Measurements from ENCODE around the gene PLCXD3.
"Not testable (repeated sequence)": the region's sequence is repeated elsewhere in the genome, so short reads cannot be mapped to it uniquely, and the experiment has no call there.

Gene PLCXD3

DNA sequence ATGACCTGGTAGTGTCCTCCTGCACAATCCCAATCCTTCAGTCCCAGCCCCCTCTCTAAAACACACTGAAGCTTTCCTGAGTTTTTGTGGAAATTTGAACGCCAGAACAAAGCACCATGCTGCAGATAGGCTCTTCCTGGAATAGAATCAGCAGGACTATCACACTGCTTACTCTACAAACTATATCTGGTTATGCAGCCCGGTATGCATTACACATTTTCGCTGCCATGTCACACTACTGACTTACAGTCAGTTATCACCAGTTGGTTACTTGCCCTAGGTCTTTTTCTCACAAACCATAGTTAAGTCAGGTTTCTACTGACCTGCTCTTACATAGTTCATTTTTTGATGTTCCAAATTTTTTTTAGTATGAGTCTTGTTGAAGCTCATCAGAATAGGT is 24.9 kb downstream of the PLCXD3 start:
- DNase-seq, result no peak

DNA sequence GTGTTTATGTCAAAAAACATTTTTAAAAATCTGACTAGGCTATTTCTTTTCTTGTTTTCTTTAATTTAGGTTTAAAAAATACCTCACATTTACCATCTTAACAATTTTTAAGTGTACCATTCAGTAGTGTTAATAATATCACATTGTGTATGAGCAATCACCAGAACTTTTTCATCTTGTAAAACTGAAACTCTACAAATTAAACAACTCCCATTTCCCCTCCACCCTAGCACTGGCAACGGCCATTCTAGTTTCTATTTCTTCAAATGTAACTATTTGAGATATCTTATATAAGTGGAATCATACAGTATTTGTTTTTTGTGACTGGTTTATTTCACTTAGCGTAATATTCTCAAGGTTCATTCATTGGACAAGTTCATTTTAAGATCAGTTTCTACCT is 27.7 kb downstream of the PLCXD3 start:
- DNase-seq, result peak in 1 of 5 experiments; percentile 5

DNA sequence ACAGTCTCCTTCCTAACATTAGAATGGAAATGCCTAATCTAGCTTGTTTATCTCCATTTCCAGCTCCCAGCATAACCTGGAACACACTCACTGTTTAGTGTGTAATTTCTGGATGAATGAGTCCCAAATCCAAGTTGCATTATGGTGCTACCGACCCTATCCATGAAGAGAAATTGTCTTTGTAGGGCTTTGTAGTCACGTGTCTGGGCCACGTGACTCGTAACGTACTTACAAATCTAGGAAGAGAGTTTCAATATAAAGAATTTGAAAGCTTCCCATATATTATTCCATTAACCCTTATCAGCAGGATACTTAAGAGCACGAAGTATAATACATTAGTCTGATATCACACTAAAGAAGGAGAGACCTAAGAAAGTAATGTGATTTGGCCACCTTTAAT is 28.2 kb downstream of the PLCXD3 start:
- DNase-seq, result no peak

DNA sequence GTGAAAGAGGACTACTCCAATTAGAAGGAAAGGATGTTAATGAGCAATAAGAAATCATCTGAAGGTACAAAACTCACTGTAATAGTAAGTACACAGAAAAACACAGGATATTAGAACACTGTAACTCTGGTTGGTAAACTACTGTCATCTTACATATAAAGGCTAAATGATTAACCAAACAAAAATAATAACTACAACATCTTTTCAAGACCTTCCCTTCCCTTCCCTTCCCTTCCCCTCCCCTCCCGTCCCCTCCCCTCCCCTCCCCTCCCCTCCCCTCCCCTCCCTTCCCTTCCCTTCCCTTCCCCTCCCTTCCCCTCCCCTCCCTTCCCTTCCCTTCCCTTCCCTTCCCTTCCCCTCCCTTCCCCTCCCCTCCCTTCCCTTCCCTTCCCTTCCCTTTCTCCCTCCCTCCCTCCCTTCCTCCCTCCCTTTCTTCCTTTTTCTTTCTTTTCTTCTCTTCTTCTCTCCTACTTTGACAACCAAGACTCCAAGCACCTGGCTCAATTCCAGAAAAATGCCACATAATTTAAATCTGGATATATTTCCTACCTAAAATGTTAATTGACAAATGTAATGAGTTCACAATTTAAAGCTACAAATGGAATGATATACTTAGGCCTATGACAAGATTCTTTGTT is 38.7 kb downstream of the PLCXD3 start:
- not testable (repeated sequence) for DNase-seq

DNA sequence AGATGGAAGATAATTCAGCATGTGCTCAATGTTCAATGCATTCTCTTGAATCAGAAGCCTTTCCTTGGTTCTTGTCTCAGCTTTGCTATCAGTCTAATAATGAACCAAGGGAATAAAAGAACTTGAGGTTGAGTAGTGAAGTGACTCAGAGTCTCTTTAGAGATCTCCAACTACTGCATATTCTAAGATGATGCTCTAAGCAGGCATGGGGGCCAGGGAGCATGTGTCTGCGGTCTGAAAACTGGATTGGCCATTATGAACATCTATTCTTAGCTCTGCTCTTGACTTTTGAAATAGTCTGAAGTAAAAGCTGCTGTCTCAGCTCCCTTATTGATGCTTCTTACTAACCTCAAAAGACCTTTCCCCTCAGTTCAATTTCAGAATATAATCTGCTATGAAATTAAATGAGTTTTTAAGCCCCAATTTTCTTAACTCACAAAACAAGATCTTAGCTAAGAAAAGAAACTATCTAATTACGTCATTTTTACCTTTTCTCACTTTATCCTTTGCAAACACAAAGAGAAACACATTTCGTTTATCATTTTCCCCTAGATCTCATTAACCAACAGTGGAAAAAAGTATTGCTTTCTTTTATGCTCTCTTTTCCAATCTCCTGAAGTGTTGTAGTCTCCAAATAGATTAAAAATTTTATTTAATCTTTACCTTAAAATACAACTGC is 44.8 kb downstream of the PLCXD3 start:
- DNase-seq, result no peak

DNA sequence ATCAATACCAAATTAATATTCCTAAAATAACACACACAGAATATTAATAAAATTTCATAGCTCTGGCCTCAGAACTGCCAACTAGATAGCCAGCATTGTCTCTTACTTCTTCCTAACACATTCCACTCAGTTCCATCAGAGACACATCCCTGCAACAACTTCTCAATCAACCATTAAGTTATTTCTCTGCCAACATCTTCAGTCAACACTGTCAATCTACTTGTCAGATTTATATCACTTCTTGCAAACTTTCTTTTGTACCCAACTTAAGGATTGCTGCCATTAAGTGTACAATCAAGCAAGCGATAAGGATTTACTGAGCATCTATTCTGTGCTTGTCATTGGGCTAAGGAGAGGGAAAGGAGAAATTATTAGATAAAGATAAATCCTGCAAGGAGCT is 50.8 kb downstream of the PLCXD3 start:
- no peak for DNase-seq

DNA sequence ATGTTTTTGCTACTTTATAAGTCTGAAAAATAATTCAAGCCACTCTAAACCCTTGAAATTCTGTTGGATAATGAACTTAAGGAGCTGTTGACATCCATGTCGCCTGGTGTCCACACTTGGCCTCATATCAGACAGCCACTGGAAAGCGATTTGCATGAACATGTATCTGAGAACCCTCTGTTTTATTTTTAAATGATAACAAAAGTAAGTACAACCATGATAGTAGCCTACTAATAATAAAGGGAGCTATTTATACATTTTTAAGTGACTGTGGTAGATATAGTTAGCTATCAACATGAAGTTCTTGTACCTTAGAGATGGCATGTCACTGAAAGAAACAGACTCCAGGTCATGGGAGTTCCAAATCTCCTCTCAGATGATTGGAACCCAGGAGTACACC is 53.3 kb downstream of the PLCXD3 start:
- no peak for DNase-seq

DNA sequence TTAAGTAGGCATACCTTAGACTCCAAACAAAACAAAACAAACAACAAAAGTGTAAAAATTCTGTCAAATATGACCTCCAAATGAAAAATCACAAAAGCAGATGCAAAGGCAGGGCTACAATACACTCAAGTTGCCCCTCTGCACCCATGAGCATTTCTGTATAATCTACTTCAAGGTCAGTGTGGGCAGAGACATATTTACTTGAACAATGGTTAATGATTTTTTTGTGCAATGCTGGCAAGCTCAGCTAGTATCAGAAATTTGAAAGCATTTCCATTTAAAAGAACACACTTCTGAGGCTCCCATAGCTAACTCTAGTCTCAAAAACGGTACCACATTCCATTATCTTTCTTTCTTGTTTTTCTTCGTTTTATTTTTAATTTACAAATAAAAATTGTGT is 57.9 kb downstream of the PLCXD3 start:
- no peak for DNase-seq

DNA sequence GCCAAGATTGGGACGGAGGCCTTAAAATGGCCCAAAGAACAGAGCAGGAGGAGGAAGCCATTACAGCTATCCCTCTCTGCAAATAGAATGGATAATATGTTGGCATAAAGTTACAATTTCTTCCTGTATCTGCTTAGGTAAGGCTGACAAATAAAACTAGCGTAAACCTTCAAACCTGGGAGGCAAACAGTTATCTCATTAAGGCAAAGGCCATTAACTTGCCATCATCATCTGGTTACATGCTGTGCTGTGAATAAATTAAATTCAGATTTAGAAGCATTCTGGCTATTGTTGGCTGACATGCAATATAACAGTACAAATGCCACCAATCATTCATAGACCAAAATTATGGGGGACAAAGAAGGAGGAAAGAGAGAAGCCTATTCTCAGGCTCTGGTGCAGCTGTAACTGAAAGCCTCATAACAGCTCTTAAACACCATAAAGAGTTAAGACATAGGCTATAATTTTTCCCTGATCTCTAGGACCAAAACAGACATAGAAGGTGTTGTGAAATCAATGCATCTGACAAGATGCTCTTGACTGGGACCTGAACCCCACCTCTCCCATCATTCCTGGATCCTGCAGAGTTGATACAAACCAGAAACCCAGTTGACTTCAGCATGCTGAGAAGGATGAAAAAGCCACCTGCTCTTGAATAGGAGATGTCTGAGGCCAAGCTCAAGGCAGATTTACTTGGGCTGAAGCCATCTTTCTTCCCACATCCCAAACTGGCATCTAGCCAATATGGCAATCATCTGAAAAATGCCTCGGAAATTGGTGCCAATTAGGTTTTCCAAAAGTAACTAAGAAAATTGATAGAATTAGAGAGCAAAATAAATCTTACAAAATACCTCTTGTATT is 62.5 kb downstream of the PLCXD3 start:
- DNase-seq, result no peak

DNA sequence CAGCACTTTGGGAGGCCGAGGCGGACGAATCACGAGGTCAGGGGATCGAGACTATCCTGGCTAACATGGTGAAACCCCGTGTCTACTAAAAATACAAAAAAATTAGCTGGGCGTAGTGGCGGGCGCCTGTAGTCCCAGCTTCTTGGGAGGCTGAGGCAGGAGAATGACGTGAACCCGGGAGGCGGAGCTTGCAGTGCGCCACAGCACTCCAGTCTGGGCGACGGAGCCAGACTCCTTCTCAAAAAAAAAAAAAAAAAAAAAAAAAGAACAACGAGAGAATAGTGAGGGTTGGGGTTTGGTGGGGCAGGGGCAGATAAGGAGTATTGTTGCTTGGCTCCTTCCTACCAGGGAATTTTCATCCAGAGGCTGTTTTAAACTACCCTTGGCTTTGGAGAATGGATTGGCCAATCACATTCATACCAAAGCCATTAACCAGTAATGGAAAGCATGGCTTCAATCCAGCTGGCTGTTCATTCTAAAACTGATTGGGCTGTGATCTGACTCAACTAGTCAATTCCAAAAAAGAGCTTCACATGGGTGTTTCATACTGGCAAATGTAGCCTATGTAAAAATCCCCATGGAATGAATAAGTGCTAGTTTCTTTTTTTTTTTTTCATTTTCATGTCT is 64.4 kb downstream of the PLCXD3 start:
- no peak for DNase-seq

DNA sequence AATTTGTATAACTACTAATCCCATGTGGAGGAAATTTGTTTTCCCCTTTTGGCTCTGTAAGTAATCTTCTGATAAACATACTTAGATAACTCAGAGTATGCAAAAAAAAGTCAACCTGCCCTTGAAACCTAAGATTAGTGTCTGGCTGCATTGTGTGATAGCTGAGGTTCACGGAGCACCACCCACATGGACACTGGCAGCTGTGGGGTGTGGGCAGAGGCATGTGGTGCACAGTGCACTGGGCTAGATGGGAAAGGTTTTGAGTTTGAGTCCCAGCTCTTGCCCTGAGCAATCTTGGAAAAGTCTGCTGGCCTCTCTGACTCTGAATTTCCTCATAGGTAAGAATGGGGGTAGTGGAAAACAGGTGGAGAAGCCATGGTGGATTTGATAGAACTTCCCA is 75.1 kb downstream of the PLCXD3 start:
- DNase-seq, result no peak

DNA sequence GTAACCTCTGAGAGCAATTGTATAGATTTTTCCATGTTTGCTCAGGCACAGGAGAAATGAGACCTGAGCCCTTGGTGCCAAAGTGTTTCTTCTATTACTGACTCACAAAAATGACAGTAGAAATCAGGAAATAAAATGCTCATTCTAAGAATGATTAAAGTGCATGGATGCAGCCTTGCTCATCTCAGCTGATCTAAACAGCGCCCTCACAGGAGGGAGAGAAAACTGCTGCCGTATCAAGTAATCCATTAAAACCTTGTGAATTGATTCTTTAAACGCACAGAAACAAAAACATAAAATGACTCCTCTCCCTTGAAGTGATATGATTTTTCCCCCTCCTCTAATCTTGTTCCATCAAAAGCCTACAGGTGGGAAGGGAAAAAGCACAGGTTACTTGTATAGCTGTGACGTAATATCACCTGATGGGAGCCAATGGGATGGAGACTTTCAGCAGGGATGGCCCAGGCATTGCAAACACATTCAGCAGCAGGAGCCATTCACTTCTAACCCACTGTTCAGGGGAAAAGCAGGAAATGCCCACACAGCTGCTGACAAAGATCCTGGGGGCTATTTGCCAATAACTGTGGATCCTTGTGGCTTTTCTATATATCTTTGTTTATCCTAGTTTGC is 76.7 kb downstream of the PLCXD3 start:
- peak in 1 of 5 experiments; percentile 4 for DNase-seq

DNA sequence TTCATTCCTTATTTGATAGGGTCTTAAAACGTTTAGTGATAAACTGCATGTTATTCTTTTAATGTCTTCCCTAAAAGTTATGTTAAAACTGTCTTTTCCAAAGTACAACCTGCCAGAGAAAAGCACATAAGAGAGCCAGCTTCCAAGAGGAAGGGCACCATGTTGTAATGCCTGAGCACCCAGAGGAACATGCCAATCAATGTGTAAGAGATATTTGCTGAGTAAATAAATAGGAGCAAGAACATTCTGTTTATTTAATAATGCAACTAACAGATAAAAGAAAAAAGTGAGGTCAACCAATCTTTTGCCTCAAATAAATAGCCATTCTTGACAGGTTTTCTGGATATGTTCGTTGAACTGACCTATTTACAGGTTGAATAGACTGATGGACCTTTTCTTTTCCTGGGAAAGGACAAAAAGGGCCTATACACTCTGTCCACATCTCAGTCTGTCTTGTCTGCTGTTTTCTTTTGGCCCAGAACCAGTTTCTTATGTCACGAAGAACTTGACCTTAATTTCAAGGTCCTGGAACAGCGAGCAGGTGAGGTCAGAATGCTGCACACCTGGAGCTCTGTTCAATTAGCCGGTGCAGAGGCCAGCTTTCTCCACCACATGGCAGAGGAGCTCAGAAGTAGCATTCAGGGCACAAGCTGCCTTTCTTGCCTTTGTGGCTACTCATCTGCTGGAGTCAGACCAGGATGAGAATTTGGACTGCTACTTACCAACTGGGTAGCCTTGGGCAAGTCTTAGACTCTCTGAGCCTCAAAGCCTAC is 77.7 kb downstream of the PLCXD3 start:
- DNase-seq, result no peak

DNA sequence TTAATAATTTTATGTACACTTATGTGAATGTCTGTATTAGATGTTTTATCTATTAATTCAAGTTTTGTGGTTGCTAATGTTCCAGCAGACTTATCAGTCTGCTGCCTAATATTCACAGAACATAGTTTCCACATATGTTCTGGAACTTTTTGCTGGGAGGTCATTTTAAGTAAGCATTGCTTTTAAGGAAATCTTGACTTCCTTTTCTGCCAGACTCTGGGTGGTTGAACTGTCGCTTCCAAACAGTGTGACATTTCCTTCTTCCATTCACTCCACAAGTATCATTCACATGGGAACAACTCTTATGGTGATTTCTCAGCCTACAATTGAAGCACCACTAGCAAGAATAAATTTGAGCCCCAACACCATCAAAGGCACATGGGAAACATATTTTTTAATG is 82.9 kb downstream of the PLCXD3 start:
- no peak for DNase-seq

DNA sequence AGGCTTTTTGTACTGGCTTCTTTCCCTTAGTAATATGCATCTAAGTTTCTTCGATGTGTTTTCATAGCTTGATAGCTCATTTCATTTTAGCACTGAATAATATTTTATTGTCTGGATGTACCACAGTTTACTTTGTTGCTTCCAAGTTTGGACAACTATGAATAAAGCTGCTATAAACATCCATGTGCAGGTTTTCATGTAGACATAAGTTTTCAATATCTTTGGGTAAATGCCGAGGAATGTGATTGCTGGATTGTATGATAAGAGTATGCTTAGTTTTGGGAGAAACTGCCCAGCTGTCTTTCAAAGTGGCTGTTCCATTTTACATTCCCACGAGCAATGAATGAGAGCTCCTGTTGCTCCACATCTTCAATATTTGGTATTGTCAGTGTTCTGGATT is 84.7 kb downstream of the PLCXD3 start:
- no peak for DNase-seq

DNA sequence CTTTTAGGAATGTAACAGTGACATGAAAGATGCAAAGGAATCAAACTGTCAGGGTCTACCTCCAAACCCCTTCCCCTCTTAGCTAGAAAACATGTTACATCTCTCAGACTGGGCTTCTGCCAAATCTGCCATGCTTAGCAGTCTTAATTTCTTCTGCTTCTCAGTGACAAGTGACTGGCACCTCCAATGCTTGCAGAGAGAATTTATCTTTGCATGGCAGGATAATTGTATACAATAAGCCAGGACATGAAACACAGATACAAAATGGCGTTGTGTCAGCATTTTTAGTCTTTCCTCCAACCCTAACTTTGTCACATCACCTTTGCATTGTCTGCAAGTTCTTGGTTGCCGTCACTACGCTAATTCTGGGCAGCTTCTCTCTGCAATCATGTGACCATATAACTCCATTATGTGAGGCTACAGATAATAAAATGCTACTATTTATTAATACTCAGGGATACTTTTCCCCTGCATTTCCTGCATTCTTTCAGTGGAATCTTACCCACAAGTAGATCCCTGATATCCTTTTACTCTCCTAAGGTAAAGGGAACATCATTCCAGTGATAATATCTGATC is 89.8 kb downstream of the PLCXD3 start:
- no peak for DNase-seq

DNA sequence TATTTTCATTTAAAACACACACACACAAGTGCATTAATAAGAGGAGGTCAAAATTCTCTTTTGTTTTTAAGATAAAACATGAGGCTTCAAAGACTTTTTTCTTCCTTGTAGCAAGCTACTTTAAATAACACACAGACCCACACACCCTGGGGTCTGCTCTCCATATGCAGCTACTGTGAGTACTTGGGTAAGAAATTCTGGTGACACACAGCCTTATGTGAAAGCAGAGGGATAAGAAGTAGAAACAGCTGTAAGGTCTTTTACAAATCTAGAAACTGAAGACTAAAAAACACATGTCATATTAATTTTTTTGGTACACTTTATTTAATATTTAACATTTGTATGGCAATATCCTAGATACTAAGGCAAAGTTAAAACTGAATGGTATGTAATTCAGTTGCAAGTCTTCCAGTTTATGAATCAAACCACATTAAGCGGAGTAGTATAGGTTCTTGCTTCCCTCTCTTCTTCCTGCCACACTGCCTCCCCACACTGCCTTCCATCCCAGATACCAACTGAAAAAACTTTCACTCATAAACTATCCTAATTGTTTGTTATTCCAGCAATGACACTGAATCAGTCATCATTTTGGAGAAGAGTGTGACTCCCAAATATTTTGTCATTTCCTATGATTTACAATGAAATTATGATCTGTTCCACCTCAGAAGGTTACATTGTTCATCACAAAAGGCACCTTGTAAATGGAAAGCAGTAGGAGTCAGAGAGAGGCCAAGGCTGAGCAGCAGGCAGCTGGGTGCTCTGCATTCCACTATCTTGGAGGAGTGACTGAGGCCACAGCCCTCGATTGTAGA is 92.0 kb downstream of the PLCXD3 start:
- DNase-seq, result no peak

DNA sequence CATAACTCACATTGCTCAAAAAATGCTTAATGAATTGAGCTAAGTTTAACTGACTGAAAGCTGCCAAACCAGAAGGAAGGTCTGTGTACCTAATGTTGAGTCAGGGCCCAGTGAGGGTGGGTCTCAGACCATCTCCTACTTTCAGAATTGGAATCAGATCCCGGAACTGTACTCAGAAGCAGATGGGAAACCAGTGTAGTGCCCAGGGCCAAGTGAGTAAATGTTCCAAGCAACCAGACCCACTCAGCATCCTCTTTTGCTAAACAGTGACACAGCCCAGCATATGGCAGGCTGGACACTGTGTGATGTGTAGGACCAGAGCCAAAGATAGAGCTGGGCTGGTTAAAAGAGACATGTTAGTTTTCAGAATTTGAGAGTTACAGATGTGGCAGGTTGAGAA is 94.1 kb downstream of the PLCXD3 start:
- no peak for DNase-seq

DNA sequence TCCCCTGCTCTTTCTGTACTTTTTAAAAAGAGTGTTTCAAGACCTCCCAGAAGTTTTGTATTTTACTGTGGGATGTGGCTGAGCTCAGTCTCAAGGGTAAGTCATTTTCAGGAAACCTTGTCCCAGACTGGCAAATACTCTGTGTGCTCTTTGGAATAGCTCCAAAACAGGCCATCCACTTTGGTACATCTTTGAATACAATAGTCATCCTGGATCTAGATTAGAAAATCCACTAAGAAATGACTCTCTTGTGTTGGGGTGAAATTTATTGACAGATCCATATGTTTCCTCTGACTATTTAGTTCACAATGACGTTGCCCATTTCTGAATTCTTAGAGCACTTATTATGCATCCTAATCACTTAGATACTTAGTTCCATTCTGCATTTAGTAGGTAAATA is 95.2 kb downstream of the PLCXD3 start:
- no peak for DNase-seq

DNA sequence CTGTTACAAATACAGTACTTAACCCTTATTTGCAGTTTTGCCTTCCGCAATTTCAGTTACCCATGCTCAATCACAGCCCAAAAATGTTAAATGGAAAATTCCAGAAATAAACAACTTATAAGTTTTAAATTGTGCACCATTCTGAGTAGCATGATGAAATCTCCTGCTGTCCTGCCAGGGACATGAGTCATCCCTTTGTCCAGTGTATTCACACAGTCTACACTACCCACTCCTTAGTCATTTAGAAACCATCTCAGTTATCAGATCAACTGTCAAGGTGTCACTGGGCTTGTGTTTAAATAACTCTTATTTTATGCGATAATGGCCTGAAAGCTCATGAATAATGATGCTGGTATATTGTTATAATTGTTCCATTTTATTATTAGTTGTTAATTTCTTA is 95.8 kb downstream of the PLCXD3 start:
- no peak for DNase-seq

DNA sequence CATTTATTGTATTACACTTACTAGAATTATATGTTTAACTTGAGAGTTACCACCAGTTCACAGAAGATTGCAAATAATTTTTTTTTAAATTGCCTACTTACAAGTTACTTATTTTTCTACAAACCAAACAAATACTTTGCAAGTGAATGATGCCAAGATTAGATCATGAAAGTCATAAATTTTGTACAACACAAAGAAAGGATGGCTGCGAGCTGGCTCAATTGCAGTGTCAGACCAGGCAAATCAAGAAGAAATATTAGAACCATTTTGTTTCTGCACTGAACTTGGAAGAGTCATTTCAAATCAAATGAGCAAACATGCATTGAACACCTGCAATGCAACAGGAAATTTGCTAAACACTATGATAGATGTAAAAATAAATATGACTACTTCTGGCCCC is 97.3 kb downstream of the PLCXD3 start:
- DNase-seq, result no peak
